A549 (cell line): ENCODE results near the gene MLLT10. TPM values are rescaled to one million over a fixed set of nuclear protein-coding genes. Genes with fewer than 3 reads are reported as not detected.

Experiments
- ATAC-seq, 2 experiments: fragments of 200-7000 bp in 1 of 2; fragments of >200 bp in 1 of 2; cut with Nextera tagmentation in 1 of 2; cut with Tn5 transposase in 1 of 2; 3 replicates each; pipeline versions ENCODE4 v1.8.0 to v1.9.1; 2018 to 2020; ENCODE audit warnings: mild to moderate bottlenecking in 1 of 2, moderate library complexity in 1 of 2
- CTCF ChIA-PET: fragments of 300-600 bp; sonication (Branson Sonifier 250); formaldehyde crosslinking; extraction: SDS; loops from one replicate; lab custom pipeline; 2021; ENCODE audit warnings: antibody characterized with exemption, inconsistent platforms; lab: Yijun Ruan, JAX
- POLR2A ChIA-PET: fragments of 350-600 bp; formaldehyde crosslinking; extraction: SDS; loops from one replicate; lab custom pipeline; 2021; ENCODE audit warnings: antibody characterized with exemption, inconsistent platforms; lab: Yijun Ruan, JAX
- DNase-seq, 2 experiments: peaks; one replicate each; pipeline versions ENCODE4 v3.0.0 to v3.0.0-alpha.2; 2011 to 2016; ENCODE audit warnings: low read depth in 1 of 2, low spot score in 1 of 2
- FAIRE-seq: peaks from 2 replicates; lab custom pipeline; 2011; peaks lifted over from hg19 to GRCh38; lab: Jason Lieb, UNC
- H3K27ac ChIP-seq, 2 experiments: fragments of >200 bp; sonication (Bioruptor Twin); formaldehyde crosslinking; 3 replicates each; pipeline ENCODE4 v1.5.1; 2016 to 2017
- H3K4me1 ChIP-seq: fragments of >200 bp; sonication (Bioruptor Twin); formaldehyde crosslinking; 3 replicates; pipeline ENCODE4 v1.6.1; 2016
- H3K4me2 ChIP-seq: fragments of >200 bp; sonication (Bioruptor Twin); formaldehyde crosslinking; 3 replicates; pipeline ENCODE4 v1.6.1; 2016
- H3K4me3 ChIP-seq: fragments of >200 bp; sonication (Bioruptor Twin); formaldehyde crosslinking; 3 replicates; pipeline ENCODE4 v1.5.1; 2016
- H3K9me3 ChIP-seq: fragments of >200 bp; sonication (Bioruptor Twin); formaldehyde crosslinking; 3 replicates; pipeline ENCODE4 v1.6.1; 2016
- ATOH8 ChIP-seq: fragments of 250-450 bp; sonication (Bioruptor Pico); IDR thresholded peaks from 2 replicates; pipeline ENCODE4 v1.5.0; 2020; ENCODE audit warnings: low read depth, mild to moderate bottlenecking, moderate library complexity
- CBX2 ChIP-seq: fragments of 200-600 bp; sonication (generic); IDR thresholded peaks from 2 replicates; pipeline ENCODE4 v1.6.1; 2016; ENCODE audit warnings: low read depth, mild to moderate bottlenecking, borderline replicate concordance
- CBX8 ChIP-seq: fragments of 200-600 bp; sonication (generic); IDR thresholded peaks from 2 replicates; pipeline ENCODE4 v1.6.1; 2016
- EHF ChIP-seq: fragments of 250-450 bp; sonication (Bioruptor Pico); IDR thresholded peaks from 2 replicates; pipeline ENCODE4 v1.5.0; 2020; ENCODE audit warnings: mild to moderate bottlenecking
- ELK1 ChIP-seq: fragments of 150-350 bp; IDR thresholded peaks from 2 replicates; pipeline ENCODE4 v1.6.1; 2014; ENCODE audit warnings: low read depth, mild to moderate bottlenecking, low read length
- EP300 ChIP-seq, 2 experiments: fragments of >200 bp; sonication (Bioruptor Twin); formaldehyde crosslinking; IDR thresholded peaks; 2 replicates in 1 of 2; 3 replicates in 1 of 2; pipeline ENCODE4 v1.6.1; 2016 to 2017
- ESRRA ChIP-seq: fragments of 150-350 bp; IDR thresholded peaks from 2 replicates; pipeline ENCODE4 v1.6.1; 2014; ENCODE audit warnings: mild to moderate bottlenecking, low read length, borderline replicate concordance
- FOSB ChIP-seq: fragments of 250-450 bp; sonication (Bioruptor Pico); IDR thresholded peaks from 2 replicates; pipeline ENCODE4 v1.5.0; 2020; ENCODE audit warnings: mild to moderate bottlenecking, moderate library complexity
- HDAC2 ChIP-seq: fragments of 200-600 bp; sonication (generic); IDR thresholded peaks from 2 replicates; pipeline ENCODE4 v1.6.1; 2016
- HES2 ChIP-seq: fragments of >200 bp; sonication (Bioruptor Twin); formaldehyde crosslinking; IDR thresholded peaks from 2 replicates; pipeline ENCODE4 v1.6.1; 2016
- HOXB5 ChIP-seq: fragments of 250-450 bp; sonication (Bioruptor Pico); IDR thresholded peaks from 2 replicates; pipeline ENCODE4 v1.5.0; 2020; ENCODE audit warnings: mild to moderate bottlenecking, moderate library complexity
- JUN ChIP-seq, 2 experiments: fragments of >200 bp; sonication (Bioruptor Twin); formaldehyde crosslinking; IDR thresholded peaks; 2 replicates in 1 of 2; 3 replicates in 1 of 2; pipeline ENCODE4 v1.6.1; 2016 to 2017
- JUNB ChIP-seq: fragments of >200 bp; sonication (Bioruptor Twin); formaldehyde crosslinking; IDR thresholded peaks from 2 replicates; pipeline ENCODE4 v1.6.1; 2016
- KDM5A ChIP-seq: fragments of 200-600 bp; sonication (generic); IDR thresholded peaks from 2 replicates; pipeline ENCODE4 v1.6.1; 2016; ENCODE audit warnings: antibody characterized with exemption, mild to moderate bottlenecking
- MAFK ChIP-seq: fragments of 450-650 bp; IDR thresholded peaks from 2 replicates; pipeline ENCODE4 v1.6.1; 2014; ENCODE audit not compliant: partially characterized antibody
- MAZ ChIP-seq: fragments of 150-350 bp; IDR thresholded peaks from 2 replicates; pipeline ENCODE4 v1.6.1; 2014; ENCODE audit warnings: antibody characterized with exemption, low read depth, low read length, borderline replicate concordance
- MYC ChIP-seq: IDR thresholded peaks from 2 replicates; pipeline ENCODE4 v1.6.1; 2012; ENCODE audit warnings: mild to moderate bottlenecking, inconsistent platforms, low read length, improper control_type of control experiment, borderline replicate concordance
- NR3C1 ChIP-seq: fragments of >200 bp; sonication (Bioruptor Twin); formaldehyde crosslinking; IDR thresholded peaks from 3 replicates; pipeline ENCODE4 v1.6.1; 2017
- PBX3 ChIP-seq: IDR thresholded peaks from 2 replicates; pipeline ENCODE4 v1.6.1; 2012
- PHF8 ChIP-seq: fragments of 200-600 bp; sonication (generic); IDR thresholded peaks from 2 replicates; pipeline ENCODE4 v1.6.1; 2016; ENCODE audit warnings: low read depth, mild to moderate bottlenecking, antibody characterized with exemption, moderate library complexity, borderline replicate concordance
- RAD21 ChIP-seq, 2 experiments: fragments of >200 bp in 1 of 2; sonication (Bioruptor Twin) in 1 of 2; formaldehyde crosslinking in 1 of 2; IDR thresholded peaks in 1 of 2; conservative IDR thresholded peaks in 1 of 2; 2 replicates in 1 of 2; 3 replicates in 1 of 2; pipeline ENCODE4 v1.6.1; 2012 to 2018; ENCODE audit warnings: inconsistent platforms in 1 of 2
- RARB ChIP-seq: fragments of 250-450 bp; sonication (Bioruptor Pico); IDR thresholded peaks from 2 replicates; pipeline ENCODE4 v1.8.0; 2021; ENCODE audit warnings: mild to moderate bottlenecking, moderate library complexity
- RNF2 ChIP-seq: fragments of 200-600 bp; sonication (generic); IDR thresholded peaks from 2 replicates; pipeline ENCODE4 v1.6.1; 2016; ENCODE audit warnings: low read depth, mild to moderate bottlenecking, antibody characterized with exemption, moderate library complexity, borderline replicate concordance
- TFCP2L1 ChIP-seq: fragments of 250-450 bp; sonication (Bioruptor Pico); IDR thresholded peaks from 2 replicates; pipeline ENCODE4 v1.5.0; 2021; ENCODE audit warnings: mild to moderate bottlenecking
- TP53 ChIP-seq: fragments of 250-450 bp; sonication (Bioruptor Pico); IDR thresholded peaks from 2 replicates; pipeline ENCODE4 v1.5.0; 2021; ENCODE audit warnings: mild to moderate bottlenecking, moderate library complexity
- USF2 ChIP-seq: fragments of 450-650 bp; IDR thresholded peaks from 2 replicates; pipeline ENCODE4 v1.6.1; 2014; ENCODE audit warnings: antibody characterized with exemption
- ZC3H11A ChIP-seq: fragments of 450-650 bp; IDR thresholded peaks from 2 replicates; pipeline ENCODE4 v1.6.1; 2014; ENCODE audit warnings: antibody characterized with exemption, mild to moderate bottlenecking
- ZFP36 ChIP-seq: fragments of 450-650 bp; IDR thresholded peaks from 2 replicates; pipeline ENCODE4 v1.6.1; 2014; ENCODE audit warnings: borderline replicate concordance; ENCODE audit not compliant: partially characterized antibody
- ZNF302 ChIP-seq: fragments of 250-450 bp; sonication (Bioruptor Pico); IDR thresholded peaks from 2 replicates; pipeline ENCODE4 v1.9.0; 2021; ENCODE audit warnings: inconsistent platforms, mild to moderate bottlenecking, moderate library complexity
- ZSCAN20 ChIP-seq: fragments of 250-450 bp; sonication (Bioruptor Pico); IDR thresholded peaks from 2 replicates; pipeline ENCODE4 v1.8.0; 2022; ENCODE audit warnings: mild to moderate bottlenecking, moderate library complexity
- WGBS: methylation state at CpG from one replicate; pipeline ENCODE4 v1.1.6; 2017; ENCODE audit errors: missing lambda C conversion rate; 5-methylcytosine and 5-hydroxymethylcytosine counted together
- polyA plus RNA-seq, 4 experiments: library from polyadenylated mRNA; depleted of rRNA in 3 of 4; stranded (reverse); fragments of >200 nt; fragmentation: RNase III in 1 of 4; extraction: RNeasy Plus Mini Kit Qiagen cat#74134 plus additional on column Dnase treatment in 1 of 4; gene quantifications; 2 replicates in 3 of 4; 3 replicates in 1 of 4; pipeline ENCODE4 v1.2.3, GENCODE V29; 2011 to 2017

Gene MLLT10
- polyA plus RNA-seq, 2 of the 4 experiments (the other 2 are of a cell fraction): 41.7 to 54.1 TPM

GRCh38 chr10:21502348-21502740 is 31.7 kb upstream of the MLLT10 start:
- Histone ChIP-seq H3K4me1 (peaks cover 19% of the 10 kb centered on the region), H3K9me3 (no peaks in the 10 kb centered on the region), H3K4me3 (no peak overlapping the region)
- CTCF ChIA-PET: interaction anchor here (1.4 kb wide), 1 partner anchor 139 kb away, joined by 4 read pairs; no protein-coding TSS in a partner anchor
- DNase-seq (no peak), ATAC-seq (peak in 1 of 2 experiments; percentile 18; a peak in 2 of 6 replicates)
- POLR2A ChIA-PET: interaction anchor here (1.0 kb wide), 1 partner anchor 16 kb away, joined by 3 read pairs; no protein-coding TSS in a partner anchor
- TF ChIP-seq JUN (IDR thresholded peaks at IDR 0.05) (no peak), MAFK (no peak), TP53 (CRISPR knock-in tag) (no peak), ZC3H11A (no peak), ATOH8 (CRISPR knock-in tag) (no peak), ELK1 (no peak), MAZ (no peak), KDM5A (no peak), ZNF302 (CRISPR knock-in tag) (no peak), CBX2 (no peak), NR3C1 (no peak), RAD21 (conservative IDR thresholded peaks at IDR 0.05 in 1 of 2, IDR thresholded peaks at IDR 0.05 in 1 of 2) (no peak), HOXB5 (CRISPR knock-in tag) (no peak), RNF2 (no peak), FOSB (CRISPR knock-in tag) (no peak)
- TF ChIP-seq, all 56 proteins: peak for 0
- Histone ChIP-seq H3K4me2 (no peak overlapping the region), H3K27ac (no peak overlapping the region)
- no peak for FAIRE-seq
- WGBS: 93% methylated on average over 3 of the region's 3 CpGs

- no peak for DNase-seq
- Histone ChIP-seq H3K9me3 (no peaks in the 10 kb centered on the region), H3K4me1 (peaks cover 15% of the 10 kb centered on the region), H3K4me2 (no peak overlapping the region), H3K27ac (no peak overlapping the region), H3K4me3 (no peak overlapping the region)
- no peak for FAIRE-seq
- no peak for ATAC-seq
- ChIA-PET CTCF (interaction anchor here (1.2 kb wide), 1 partner anchor 229 kb away, joined by 4 read pairs; no protein-coding TSS in a partner anchor), POLR2A (no interaction called here)
- no peak for TF ChIP-seq PBX3
- TF ChIP-seq USF2: no peak
- TF ChIP-seq RARB (CRISPR knock-in tag): no peak
- no peak for TF ChIP-seq TP53 (CRISPR knock-in tag)
- TF ChIP-seq PHF8: no peak
- no peak for TF ChIP-seq ZFP36
- TF ChIP-seq MYC: no peak
- TF ChIP-seq ESRRA: no peak
- TF ChIP-seq EP300 (IDR thresholded peaks at IDR 0.05): no peak
- TF ChIP-seq ZSCAN20 (CRISPR knock-in tag): no peak
- no peak for TF ChIP-seq HDAC2
- TF ChIP-seq NR3C1: no peak
- TF ChIP-seq HOXB5 (CRISPR knock-in tag): no peak
- TF ChIP-seq JUNB: no peak
- TF ChIP-seq EHF (CRISPR knock-in tag): no peak
- no peak for TF ChIP-seq CBX8
- TF ChIP-seq TFCP2L1 (CRISPR knock-in tag): no peak
- no peak for TF ChIP-seq HES2
- no peak for TF ChIP-seq ZNF302 (CRISPR knock-in tag)
- TF ChIP-seq MAZ: no peak
- WGBS: 88% methylated on average over 1 of the region's 1 CpG
These were observed 30.5 kb upstream of the MLLT10 start for GRCh38 chr10:21503542-21503941.
